Measurements from ENCODE around the gene PCBP3.

The PCBP3 gene

DNA sequence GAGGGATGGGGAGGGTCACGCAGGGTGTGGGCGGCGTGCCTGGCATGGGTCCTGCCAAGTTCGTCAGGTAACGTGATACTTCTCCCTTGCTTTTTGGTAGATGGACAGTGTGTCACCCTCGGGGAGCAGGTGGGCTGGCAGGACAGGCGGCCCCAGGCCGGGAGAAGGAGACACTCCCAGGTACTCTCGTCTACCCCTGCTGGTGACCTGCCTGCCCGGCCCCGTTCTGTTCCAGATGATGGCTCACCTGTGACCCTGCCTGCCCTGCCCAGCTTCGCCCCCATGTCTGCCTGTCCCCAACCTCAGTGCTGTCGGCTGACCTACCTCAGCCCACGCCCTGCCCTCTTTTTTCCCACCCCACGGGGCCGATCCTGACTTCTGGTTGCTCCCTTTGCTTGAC, 144.7 kb downstream of the PCBP3 start:
- TF ChIP-seq, protein P1, sequence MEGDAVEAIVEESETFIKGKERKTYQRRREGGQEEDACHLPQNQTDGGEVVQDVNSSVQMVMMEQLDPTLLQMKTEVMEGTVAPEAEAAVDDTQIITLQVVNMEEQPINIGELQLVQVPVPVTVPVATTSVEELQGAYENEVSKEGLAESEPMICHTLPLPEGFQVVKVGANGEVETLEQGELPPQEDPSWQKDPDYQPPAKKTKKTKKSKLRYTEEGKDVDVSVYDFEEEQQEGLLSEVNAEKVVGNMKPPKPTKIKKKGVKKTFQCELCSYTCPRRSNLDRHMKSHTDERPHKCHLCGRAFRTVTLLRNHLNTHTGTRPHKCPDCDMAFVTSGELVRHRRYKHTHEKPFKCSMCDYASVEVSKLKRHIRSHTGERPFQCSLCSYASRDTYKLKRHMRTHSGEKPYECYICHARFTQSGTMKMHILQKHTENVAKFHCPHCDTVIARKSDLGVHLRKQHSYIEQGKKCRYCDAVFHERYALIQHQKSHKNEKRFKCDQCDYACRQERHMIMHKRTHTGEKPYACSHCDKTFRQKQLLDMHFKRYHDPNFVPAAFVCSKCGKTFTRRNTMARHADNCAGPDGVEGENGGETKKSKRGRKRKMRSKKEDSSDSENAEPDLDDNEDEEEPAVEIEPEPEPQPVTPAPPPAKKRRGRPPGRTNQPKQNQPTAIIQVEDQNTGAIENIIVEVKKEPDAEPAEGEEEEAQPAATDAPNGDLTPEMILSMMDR (IDR thresholded peaks at IDR 0.05) = no peak

DNA sequence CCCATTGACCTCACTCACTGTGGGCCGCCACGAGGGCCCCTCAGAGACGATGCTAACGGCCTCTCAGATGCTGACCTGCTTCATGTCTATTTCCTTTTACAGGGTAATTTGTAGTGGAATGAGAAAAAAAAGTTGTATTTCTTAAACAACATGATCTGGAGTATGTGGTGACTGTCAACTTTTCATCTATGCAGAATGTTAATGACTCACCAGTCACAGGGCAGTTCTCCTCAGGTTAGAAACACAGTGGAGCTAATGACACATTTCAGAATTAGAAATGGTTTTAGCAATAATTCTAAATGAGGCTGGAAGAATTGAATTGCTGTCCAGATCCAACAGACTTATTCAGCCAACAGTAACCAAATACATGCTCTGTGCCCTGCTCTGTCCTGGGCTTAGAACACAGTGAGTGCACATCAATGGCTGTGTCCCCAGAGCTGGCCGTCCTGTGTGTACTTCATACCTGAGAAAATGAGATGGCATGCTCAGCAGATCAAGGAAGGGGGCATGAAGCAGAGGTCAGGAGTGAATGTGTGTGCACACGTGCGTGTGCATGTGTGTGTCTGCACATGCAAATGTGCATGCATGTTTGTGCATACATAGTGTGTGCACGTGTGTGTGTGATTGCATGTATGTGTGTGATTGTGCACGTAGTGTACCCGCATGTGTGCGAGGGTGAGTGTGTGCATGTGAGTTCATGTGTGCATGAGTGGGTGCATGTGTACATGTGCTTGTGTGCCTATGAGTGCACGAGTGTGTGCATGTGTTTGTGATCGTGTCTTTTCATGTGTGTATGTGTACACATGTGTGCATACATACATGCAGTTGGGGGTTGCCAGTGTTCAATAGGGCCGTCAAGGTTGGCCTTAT, 145.3 kb downstream of the PCBP3 start:
- TF ChIP-seq, protein P1 (IDR thresholded peaks at IDR 0.05) = no peak

DNA sequence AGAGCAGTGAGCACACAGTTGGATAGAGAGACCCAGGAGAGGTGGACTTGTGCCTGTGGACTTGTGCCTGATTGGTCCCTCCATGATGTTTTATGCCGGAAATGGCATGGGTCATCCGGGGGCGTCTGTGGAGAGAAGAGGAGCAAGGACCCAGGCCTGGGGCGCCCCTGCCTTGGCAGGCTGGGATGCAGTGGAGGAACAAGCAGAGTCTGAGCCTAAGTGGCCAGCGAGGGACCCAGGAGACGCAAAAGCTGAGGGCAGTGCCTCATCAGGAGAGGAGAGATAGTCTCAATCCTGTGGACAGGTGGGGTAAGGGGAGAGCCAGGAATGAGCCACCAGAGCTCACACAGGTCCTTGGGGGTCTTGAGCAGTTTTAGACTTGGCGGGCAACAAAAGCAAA, 146.9 kb downstream of the PCBP3 start:
- TF ChIP-seq, protein P1 (IDR thresholded peaks at IDR 0.05) = no peak

DNA sequence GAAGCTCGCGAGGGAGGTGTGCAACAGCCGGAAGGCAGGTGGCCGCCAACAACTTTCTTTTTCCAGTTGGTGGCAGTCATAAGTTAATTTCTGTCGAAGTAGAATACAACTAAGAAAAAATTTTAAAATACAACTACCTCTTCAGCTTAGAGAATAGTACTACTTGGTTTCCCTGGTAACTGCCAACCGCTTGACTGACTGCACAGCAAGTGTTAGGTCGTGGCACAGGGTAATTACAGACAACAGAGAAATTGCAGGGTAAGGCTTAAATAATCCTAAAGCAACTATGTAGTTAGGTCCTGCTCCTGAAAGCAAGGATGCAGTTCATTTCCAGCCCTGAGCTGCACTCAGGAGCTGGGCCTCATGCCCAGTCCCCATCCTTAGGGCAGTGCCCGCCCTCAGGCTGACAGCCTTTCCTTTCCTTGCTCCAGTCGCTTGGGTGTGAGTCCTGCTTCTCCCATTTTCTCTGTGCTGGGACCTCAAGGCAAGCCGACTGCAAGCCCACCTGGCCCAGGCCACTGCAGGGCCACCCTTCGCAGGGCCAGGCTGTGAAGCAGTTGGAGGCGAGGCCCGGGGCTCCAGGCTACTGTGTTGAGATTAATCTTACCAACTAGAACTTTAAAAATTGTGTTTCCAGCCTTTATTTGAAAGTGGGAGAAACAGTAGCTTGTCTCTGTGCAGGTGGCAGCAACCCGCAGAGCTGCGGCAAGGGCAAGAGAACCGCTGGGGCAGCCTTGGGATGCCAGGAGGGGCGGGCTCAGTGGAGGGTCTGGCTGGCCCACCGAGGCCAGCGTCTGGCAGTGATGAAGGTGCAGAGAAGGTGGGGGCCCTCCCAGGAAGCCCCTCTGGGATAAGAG, 148.3 kb downstream of the PCBP3 start:
- TF ChIP-seq, protein P1 (IDR thresholded peaks at IDR 0.05) = no peak

DNA sequence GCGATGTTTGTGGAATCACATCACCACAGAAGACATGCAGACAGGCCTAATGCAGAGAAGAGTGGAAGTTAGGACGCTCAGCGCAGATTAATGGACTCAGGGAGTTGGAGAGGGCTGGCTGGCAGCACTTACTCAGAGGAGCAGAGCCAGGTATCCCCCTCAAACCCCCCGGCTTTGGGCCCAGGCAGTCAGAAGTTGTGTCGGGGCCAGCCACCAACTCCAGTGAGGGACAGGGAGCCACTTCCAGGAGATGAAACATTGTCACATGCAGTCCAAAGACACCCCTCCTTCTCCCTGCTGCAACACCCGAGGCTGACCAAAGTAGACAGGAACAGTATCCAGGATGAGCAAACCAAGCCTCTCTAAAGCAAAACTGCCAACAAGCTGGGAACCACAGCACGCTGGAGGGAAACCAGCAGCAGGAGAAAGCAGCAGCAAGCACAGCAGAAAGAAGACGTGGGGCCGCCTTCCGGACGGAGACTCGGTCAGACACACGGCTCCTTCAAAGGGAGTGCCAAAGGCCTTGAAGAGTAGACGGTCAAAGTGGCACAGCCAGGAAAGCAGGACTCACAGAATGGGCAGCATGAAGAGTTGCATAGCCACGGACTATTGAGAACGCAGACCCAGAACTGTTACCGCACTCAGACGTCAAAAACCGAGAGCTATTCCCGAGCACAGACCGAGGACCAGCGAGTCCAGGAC, 149.3 kb downstream of the PCBP3 start:
- TF ChIP-seq, protein P1 (IDR thresholded peaks at IDR 0.05) = no peak

DNA sequence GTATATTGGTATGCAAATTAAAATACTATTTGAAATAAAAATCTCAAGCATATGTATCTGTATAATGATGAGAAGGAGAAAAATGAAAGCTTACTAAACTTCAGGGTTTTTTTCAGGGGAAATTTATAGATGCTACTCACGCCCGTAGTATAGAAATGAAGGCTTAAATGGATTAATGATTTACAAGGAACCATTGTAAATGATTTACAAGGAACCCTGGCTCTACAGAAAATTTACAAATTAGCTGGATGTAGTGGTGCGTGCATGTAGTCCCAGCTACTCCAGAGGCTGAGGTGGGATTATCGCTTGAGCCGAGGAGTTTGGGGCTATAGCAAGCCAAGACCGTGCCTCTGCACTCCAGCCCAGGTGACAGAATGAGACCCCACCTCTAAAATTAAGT, 150.5 kb downstream of the PCBP3 start:
- TF ChIP-seq, protein P1 (IDR thresholded peaks at IDR 0.05) = no peak

DNA sequence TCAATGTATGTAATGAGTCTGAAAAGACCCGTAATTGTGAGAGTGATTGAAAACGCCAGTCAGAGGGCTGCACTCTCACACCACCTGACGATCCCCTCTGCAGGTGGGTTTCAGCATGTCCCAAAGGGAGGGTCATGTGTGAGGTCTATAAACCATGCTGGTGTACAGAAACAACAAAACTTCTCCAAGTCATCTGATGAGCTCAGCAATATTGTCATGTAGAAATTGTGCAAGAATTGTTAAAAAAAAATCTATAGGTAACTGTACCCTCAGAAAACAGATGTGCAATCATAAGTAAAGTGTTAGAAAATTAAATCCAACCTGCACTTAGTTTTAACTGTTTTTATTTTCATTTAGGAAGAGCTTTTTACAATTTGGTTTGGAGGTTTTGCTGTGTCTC, 152.5 kb downstream of the PCBP3 start:
- TF ChIP-seq, protein P1 (IDR thresholded peaks at IDR 0.05) = no peak

Measured in LNCAP (cell line).